Smooth muscle cell (in vitro differentiated cells): ENCODE results near the gene ADAM11. TPM values are rescaled to one million over a fixed set of nuclear protein-coding genes. Genes with fewer than 3 reads are reported as not detected.

ENCODE experiments used
- DNase-seq: peaks from one replicate; lab custom pipeline; 2025; ENCODE audit not compliant: unreplicated experiment; lab: John Stamatoyannopoulos, UW
- H2AFZ ChIP-seq: fragments of 200-600 bp; sonication (generic); 2 replicates; pipeline ENCODE4 v1.6.0; 2016; ENCODE audit warnings: antibody characterized with exemption, low read depth, mild to moderate bottlenecking
- H3F3A ChIP-seq: fragments of 200-600 bp; sonication (generic); 2 replicates; pipeline ENCODE4 v1.6.0; 2017; ENCODE audit warnings: antibody characterized with exemption, low read depth
- H3K27ac ChIP-seq: fragments of 200-600 bp; sonication (generic); 2 replicates; pipeline ENCODE4 v1.5.1; 2016; ENCODE audit warnings: low read depth, mild to moderate bottlenecking
- H3K27me3 ChIP-seq: fragments of 200-600 bp; sonication (generic); 2 replicates; pipeline ENCODE4 v1.6.1; 2016; ENCODE audit warnings: low read depth, mild to moderate bottlenecking
- H3K36me3 ChIP-seq: fragments of 200-600 bp; sonication (generic); 2 replicates; pipeline ENCODE4 v1.5.1; 2016; ENCODE audit warnings: low read depth
- H3K4me1 ChIP-seq: fragments of 200-600 bp; sonication (generic); 2 replicates; pipeline ENCODE4 v1.5.1; 2016; ENCODE audit warnings: low read depth
- H3K4me2 ChIP-seq: fragments of 200-600 bp; sonication (generic); 2 replicates; pipeline ENCODE4 v1.6.0; 2016; ENCODE audit warnings: mild to moderate bottlenecking
- H3K4me3 ChIP-seq: fragments of 200-600 bp; sonication (generic); 2 replicates; pipeline ENCODE4 v1.5.1; 2016; ENCODE audit warnings: mild to moderate bottlenecking
- H3K79me2 ChIP-seq: fragments of 200-600 bp; sonication (generic); 2 replicates; pipeline ENCODE4 v1.6.0; 2016; ENCODE audit warnings: low read depth, mild to moderate bottlenecking
- H3K9ac ChIP-seq: fragments of 200-600 bp; sonication (generic); 2 replicates; pipeline ENCODE4 v1.6.0; 2016; ENCODE audit warnings: low read depth
- H3K9me3 ChIP-seq: fragments of 200-600 bp; sonication (generic); replicated peaks from 2 replicates; pipeline ENCODE4 v1.5.1; 2016; ENCODE audit warnings: low read depth
- H4K20me1 ChIP-seq: fragments of 200-600 bp; sonication (generic); 2 replicates; pipeline ENCODE4 v1.6.0; 2016; ENCODE audit warnings: low read depth
- CTCF ChIP-seq: fragments of 200-600 bp; sonication (generic); IDR thresholded peaks from 2 replicates; pipeline ENCODE4 v1.5.1; 2017; ENCODE audit warnings: borderline replicate concordance, mild to moderate bottlenecking, antibody characterized with exemption; ENCODE audit not compliant: insufficient read depth, poor library complexity, severe bottlenecking
- WGBS: methylation state at CpG from one replicate; pipeline ENCODE4 v1.1.7; 2016; ENCODE audit warnings: low lambda C conversion rate; 5-methylcytosine and 5-hydroxymethylcytosine counted together
- polyA plus RNA-seq: library from polyadenylated mRNA; unstranded; fragments of >200 nt; fragmentation: Nextera tagmentation; extraction: Ambion mirVana; gene quantifications from 2 replicates; pipeline ENCODE4 v1.2.1, GENCODE V29; 2016
- total RNA-seq: library from RNA; depleted of rRNA; stranded (reverse); fragments of >200 nt; gene quantifications from 2 replicates; pipeline ENCODE4 v1.2.3, GENCODE V29; 2014

ADAM11 gene
- total and polyA plus RNA-seq, 2 experiments from 2014 or later: 0.48 TPM; not detected in 1

- H2AFZ ChIP-seq: no peak overlapping the region
- H3F3A ChIP-seq: no peaks in the 10 kb centered on the region
- DNase-seq: no peak
- H3K36me3 ChIP-seq: no peaks in the 10 kb centered on the region
- H3K4me2 ChIP-seq: no peak overlapping the region
- no peaks in the 10 kb centered on the region for H3K27me3 ChIP-seq
- H3K4me3 ChIP-seq: no peak overlapping the region
- H4K20me1 ChIP-seq: no peaks in the 10 kb centered on the region
- H3K9me3 ChIP-seq: no peaks in the 10 kb centered on the region
- no peaks in the 10 kb centered on the region for H3K79me2 ChIP-seq
- TF ChIP-seq CTCF: no peak
- no peaks in the 10 kb centered on the region for H3K4me1 ChIP-seq
- 90% methylated on average over 11 of the region's 11 CpGs for WGBS
- H3K9ac ChIP-seq: no peak overlapping the region
- H3K27ac ChIP-seq: no peak overlapping the region
Measured at GRCh38 chr17:44768505-44769142, 9.8 kb downstream of the ADAM11 start.

GRCh38 chr17:44769230-44769629, 10.4 kb downstream of the ADAM11 start:
- no peaks in the 10 kb centered on the region for H3K79me2 ChIP-seq
- H3K4me3 ChIP-seq: no peak overlapping the region
- no peak for TF ChIP-seq CTCF
- no peak overlapping the region for H3K27ac ChIP-seq
- H2AFZ ChIP-seq: no peak overlapping the region
- H3K36me3 ChIP-seq: no peaks in the 10 kb centered on the region
- no peak overlapping the region for H3K4me2 ChIP-seq
- no peaks in the 10 kb centered on the region for H3F3A ChIP-seq
- H3K9ac ChIP-seq: no peak overlapping the region
- H3K27me3 ChIP-seq: no peaks in the 10 kb centered on the region
- WGBS: 81% methylated on average over 6 of the region's 6 CpGs
- H4K20me1 ChIP-seq: no peaks in the 10 kb centered on the region
- H3K4me1 ChIP-seq: no peaks in the 10 kb centered on the region
- DNase-seq: no peak
- no peaks in the 10 kb centered on the region for H3K9me3 ChIP-seq

GRCh38 chr17:44769647-44770084, 10.9 kb downstream of the ADAM11 start:
- Histone ChIP-seq H3K27me3 (no peaks in the 10 kb centered on the region), H3K9me3 (no peaks in the 10 kb centered on the region), H3K4me3 (no peak overlapping the region), H3K4me2 (no peak overlapping the region), H3K36me3 (no peaks in the 10 kb centered on the region), H2AFZ (no peak overlapping the region), H3K79me2 (no peaks in the 10 kb centered on the region), H4K20me1 (no peaks in the 10 kb centered on the region), H3K9ac (no peak overlapping the region), H3K27ac (no peak overlapping the region), H3K4me1 (no peaks in the 10 kb centered on the region), H3F3A (no peaks in the 10 kb centered on the region)
- WGBS: 89% methylated on average over 14 of the region's 15 CpGs
- no peak for TF ChIP-seq CTCF
- DNase-seq: no peak

GRCh38 chr17:44770166-44770925, 11.6 kb downstream of the ADAM11 start:
- no peak overlapping the region for H3K4me3 ChIP-seq
- WGBS: 78% methylated on average over 11 of the region's 11 CpGs

More at GRCh38 chr17:44770166-44770925, 11.6 kb downstream of the ADAM11 start:
- no peaks in the 10 kb centered on the region for H4K20me1 ChIP-seq
- H3K4me1 ChIP-seq: peaks cover 4% of the 10 kb centered on the region
- no peak overlapping the region for H2AFZ ChIP-seq
- no peaks in the 10 kb centered on the region for H3K27me3 ChIP-seq
- H3K9me3 ChIP-seq: no peaks in the 10 kb centered on the region
- no peak overlapping the region for H3K27ac ChIP-seq
- H3F3A ChIP-seq: no peaks in the 10 kb centered on the region
- TF ChIP-seq CTCF: no peak
- no peak overlapping the region for H3K4me2 ChIP-seq
- H3K79me2 ChIP-seq: no peaks in the 10 kb centered on the region
- no peak for DNase-seq
- no peak overlapping the region for H3K9ac ChIP-seq
- H3K36me3 ChIP-seq: no peaks in the 10 kb centered on the region
